Pulmonary artery endothelial cell (primary cell): ENCODE measurements around the gene TAS1R2. TPM values are rescaled to one million over a fixed set of nuclear protein-coding genes. Genes with fewer than 3 reads are reported as not detected.
"Not testable (repeated sequence)": the region's sequence is repeated elsewhere in the genome, so short reads cannot be mapped to it uniquely, and the experiment has no call there.

Source experiments
- DNase-seq: peaks from one replicate; pipeline ENCODE4 v3.0.0-alpha.2; 2011; ENCODE audit warnings: low read depth, low spot score
- total RNA-seq: library from RNA; depleted of rRNA; stranded (reverse); fragments of >200 nt; gene quantifications from 2 replicates; pipeline ENCODE4 v1.2.3, GENCODE V29; 2014

Gene TAS1R2
- total RNA-seq, 1 donor from 2014 or later = not detected

- no peak for DNase-seq
Measured at GRCh38 chr1:18884419-18884717, 24.9 kb upstream of the TAS1R2 start.

GRCh38 chr1:18883636-18884418, 24.4 kb upstream of the TAS1R2 start:
- peak; percentile 29 for DNase-seq

- no peak for DNase-seq
Measured at GRCh38 chr1:18883079-18883478, 23.6 kb upstream of the TAS1R2 start.

GRCh38 chr1:18882486-18882885, 23.0 kb upstream of the TAS1R2 start:
- no peak for DNase-seq

- DNase-seq = no peak
Measured at GRCh38 chr1:18881642-18882431, 22.4 kb upstream of the TAS1R2 start.

GRCh38 chr1:18881164-18881563, 21.7 kb upstream of the TAS1R2 start:
- no peak for DNase-seq

- no peak for DNase-seq
Measured at GRCh38 chr1:18880585-18880984, 21.1 kb upstream of the TAS1R2 start.

GRCh38 chr1:18879791-18880309, 20.4 kb upstream of the TAS1R2 start:
- DNase-seq = no peak

- no peak for DNase-seq
Measured at GRCh38 chr1:18879215-18879790, 19.8 kb upstream of the TAS1R2 start.

GRCh38 chr1:18878538-18879214, 19.2 kb upstream of the TAS1R2 start:
- no peak for DNase-seq

GRCh38 chr1:18877282-18877681, 17.8 kb upstream of the TAS1R2 start:
- DNase-seq = no peak

- no peak for DNase-seq
Measured at GRCh38 chr1:18876210-18876609, 16.8 kb upstream of the TAS1R2 start.

GRCh38 chr1:18875796-18876128, 16.3 kb upstream of the TAS1R2 start:
- DNase-seq = no peak

GRCh38 chr1:18875107-18875795, 15.8 kb upstream of the TAS1R2 start:
- DNase-seq = peak; percentile 68

- DNase-seq = no peak
Measured at GRCh38 chr1:18874600-18874999, 15.1 kb upstream of the TAS1R2 start.

GRCh38 chr1:18874036-18874435, 14.6 kb upstream of the TAS1R2 start:
- no peak for DNase-seq

GRCh38 chr1:18872071-18872611, 12.7 kb upstream of the TAS1R2 start:
- DNase-seq = no peak

- no peak for DNase-seq
Measured at GRCh38 chr1:18871401-18872070, 12.1 kb upstream of the TAS1R2 start.

- DNase-seq = no peak
Measured at GRCh38 chr1:18870957-18871356, 11.5 kb upstream of the TAS1R2 start.

- DNase-seq = not testable (repeated sequence)
Measured at GRCh38 chr1:18870595-18870865, 11.1 kb upstream of the TAS1R2 start.
